Osteocyte (in vitro differentiated cells): ENCODE results near the gene TP53AIP1. TPM values are rescaled to one million over a fixed set of nuclear protein-coding genes. Genes with fewer than 3 reads are reported as not detected.

Experiments used
- DNase-seq: peaks from one replicate; pipeline ENCODE4 v3.0.0; 2021; ENCODE audit warnings: mixed read lengths; ENCODE audit not compliant: unreplicated experiment; ENCODE audit errors: extremely low spot score
- H3K27ac Mint-ChIP-seq: one replicate; pipeline ENCODE4 v1.8.0; 2021; ENCODE audit warnings: mild to moderate bottlenecking, mixed read lengths; ENCODE audit not compliant: unreplicated experiment
- H3K27me3 Mint-ChIP-seq: one replicate; pipeline ENCODE4 v1.8.0; 2021; ENCODE audit warnings: mixed read lengths; ENCODE audit not compliant: unreplicated experiment
- H3K36me3 Mint-ChIP-seq: one replicate; pipeline ENCODE4 v1.8.0; 2021; ENCODE audit warnings: mixed read lengths; ENCODE audit not compliant: unreplicated experiment
- H3K4me1 Mint-ChIP-seq: one replicate; pipeline ENCODE4 v1.8.0; 2021; ENCODE audit warnings: mixed read lengths; ENCODE audit not compliant: unreplicated experiment
- H3K4me3 Mint-ChIP-seq: one replicate; pipeline ENCODE4 v1.8.0; 2021; ENCODE audit warnings: mild to moderate bottlenecking, moderate library complexity, mixed read lengths; ENCODE audit not compliant: unreplicated experiment
- H3K9me3 Mint-ChIP-seq: one replicate; pipeline ENCODE4 v1.8.0; 2021; ENCODE audit warnings: mixed read lengths; ENCODE audit not compliant: unreplicated experiment
- CTCF ChIP-seq: fragments of 200-600 bp; sonication (generic); IDR thresholded peaks from 2 replicates; pipeline ENCODE4 v1.5.0; 2021; ENCODE audit warnings: antibody characterized with exemption, mild to moderate bottlenecking, moderate library complexity
- total RNA-seq: library from RNA; stranded (reverse); gene quantifications from 2 replicates; pipeline ENCODE4 v1.2.1, GENCODE V29; 2021

TP53AIP1 gene
- total RNA-seq, 1 donor from 2014 or later: not detected

GRCh38 chr11:128886406-128887124 is 56.1 kb downstream of the TP53AIP1 start:
- Mint-ChIP-seq H3K4me1 (peaks cover 1% of the 10 kb centered on the region), H3K27ac (no peak overlapping the region), H3K4me3 (no peak overlapping the region), H3K9me3 (no peaks in the 10 kb centered on the region), H3K27me3 (peaks cover 68% of the 10 kb centered on the region), H3K36me3 (no peaks in the 10 kb centered on the region)
- DNase-seq: no peak
- peak; percentile 39 for TF ChIP-seq CTCF

Other genes with a start within 250 kb of the TP53AIP1 start
- gene FLI1, start 248.8 kb downstream of the TP53AIP1 start, total RNA-seq: 20.9 and 22.1 TPM in 2 replicates
- not detected in 2 replicates for gene KCNJ1, start 75.6 kb downstream of the TP53AIP1 start, total RNA-seq
- not detected in 2 replicates for gene KCNJ5, start 51.5 kb downstream of the TP53AIP1 start, total RNA-seq
- gene ARHGAP32, start 249.5 kb upstream of the TP53AIP1 start, total RNA-seq: 13.5 and 15.2 TPM in 2 replicates